ENCODE results near the gene MCF2L. TPM values are rescaled to one million over a fixed set of nuclear protein-coding genes. Genes with fewer than 3 reads are reported as not detected.
"Not testable (repeated sequence)": the region's sequence is repeated elsewhere in the genome, so short reads cannot be mapped to it uniquely, and the experiment has no call there.

MCF2L gene
- total and polyA plus RNA-seq, 4 donors = 46.3 to 136 (median 92.0) TPM

DNA sequence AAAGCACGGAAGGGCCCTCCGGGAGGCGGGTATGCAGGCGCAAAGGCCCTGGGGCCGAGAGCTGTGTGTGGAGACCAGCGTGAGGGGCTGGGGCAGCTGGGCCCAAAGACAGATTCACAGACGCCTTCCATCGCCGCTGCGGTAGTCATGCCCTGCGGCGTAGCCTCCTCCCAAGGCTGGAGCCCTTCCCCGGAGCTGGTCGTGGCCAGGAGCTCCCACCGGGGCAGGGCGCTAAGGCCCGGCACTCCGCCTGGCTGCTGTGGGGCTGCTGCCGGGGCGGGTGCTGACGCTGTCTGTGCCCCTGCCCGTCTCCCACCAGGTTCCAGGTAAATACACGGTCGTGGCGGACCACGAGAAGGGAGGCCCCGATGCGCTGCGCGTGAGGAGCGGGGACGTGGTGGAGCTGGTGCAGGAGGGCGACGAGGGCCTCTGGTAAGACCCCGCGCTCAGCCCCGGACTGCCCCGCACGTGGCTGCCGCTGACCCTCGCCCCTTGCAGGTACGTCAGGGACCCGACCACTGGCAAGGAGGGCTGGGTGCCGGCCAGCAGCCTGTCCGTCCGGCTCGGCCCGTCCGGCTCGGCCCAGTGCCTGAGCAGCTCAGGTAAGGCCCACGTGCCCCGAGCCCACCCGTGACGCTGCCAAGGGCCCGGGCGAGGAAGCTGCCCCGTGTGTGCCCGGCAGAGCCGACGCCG is 127.2 kb downstream of the MCF2L start:
- Histone ChIP-seq H3K27me3 (ENCODE audit: control insufficient read depth, insufficient read depth, low read length) (no peaks in the 10 kb centered on the region), H3K4me3 (ENCODE audit: low read depth, low read length) (no peak overlapping the region), H3K9me3 (ENCODE audit: control insufficient read depth, insufficient read depth, low read length) (no peaks in the 10 kb centered on the region), H3K27ac (ENCODE audit: low read depth, low read length) (no peak overlapping the region), H3K4me1 (ENCODE audit: control insufficient read depth, insufficient read depth, low read length) (peaks cover 28% of the 10 kb centered on the region), H3K36me3 (ENCODE audit: control insufficient read depth, insufficient read depth, low read length) (peaks cover 70% of the 10 kb centered on the region)
- DNase-seq (ENCODE audit: low read depth in 4 of 6, low spot score in 6 of 6) = no peak
- WGBS (ENCODE audit: insufficient coverage) = 95% methylated on average over 61 of the region's 61 CpGs

DNA sequence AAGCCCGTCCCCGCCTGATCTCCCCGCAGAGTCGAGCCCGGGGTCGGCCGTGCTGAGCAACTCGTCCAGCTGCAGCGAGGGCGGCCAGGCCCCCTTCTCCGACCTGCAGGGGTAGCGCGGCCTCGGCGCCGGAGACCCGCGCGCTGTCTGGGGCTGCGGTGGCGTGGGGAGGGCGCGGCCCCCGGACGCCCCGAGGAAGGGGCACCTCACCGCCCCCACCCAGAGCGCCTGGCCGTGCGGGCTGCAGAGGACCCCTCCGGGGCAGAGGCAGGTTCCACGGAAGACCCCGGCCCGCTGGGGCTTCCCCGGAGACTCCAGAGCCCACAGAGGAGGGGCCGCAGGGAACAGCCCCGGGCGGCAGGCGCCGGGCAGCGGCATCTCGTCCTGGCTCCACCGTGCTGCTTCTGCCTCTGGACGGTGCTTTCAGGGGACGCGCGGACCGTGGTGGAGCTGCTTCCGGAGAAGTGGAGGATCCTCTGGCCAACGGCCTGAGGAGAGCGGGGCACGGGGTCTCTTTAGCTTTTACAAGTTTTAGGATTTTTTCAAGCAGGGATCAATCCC is 127.8 kb downstream of the MCF2L start:
- H3K27me3 ChIP-seq (ENCODE audit: control insufficient read depth, insufficient read depth, low read length) = no peaks in the 10 kb centered on the region
- H3K4me3 ChIP-seq (ENCODE audit: low read depth, low read length) = no peak overlapping the region
- H3K27ac ChIP-seq (ENCODE audit: low read depth, low read length) = no peak overlapping the region
- DNase-seq (ENCODE audit: low read depth in 4 of 6, low spot score in 6 of 6) = no peak
- no peaks in the 10 kb centered on the region for H3K9me3 ChIP-seq (ENCODE audit: control insufficient read depth, insufficient read depth, low read length)
- H3K4me1 ChIP-seq (ENCODE audit: control insufficient read depth, insufficient read depth, low read length) = peaks cover 28% of the 10 kb centered on the region
- H3K36me3 ChIP-seq (ENCODE audit: control insufficient read depth, insufficient read depth, low read length) = peaks cover 64% of the 10 kb centered on the region
- WGBS (ENCODE audit: insufficient coverage) = 90% methylated on average over 47 of the region's 52 CpGs

GRCh38 chr13:113097651-113098050 is 128.6 kb downstream of the MCF2L start:
- H3K4me1 ChIP-seq (ENCODE audit: control insufficient read depth, insufficient read depth, low read length) = peaks cover 28% of the 10 kb centered on the region
- no peak overlapping the region for H3K27ac ChIP-seq (ENCODE audit: low read depth, low read length)
- peaks cover 56% of the 10 kb centered on the region for H3K36me3 ChIP-seq (ENCODE audit: control insufficient read depth, insufficient read depth, low read length)
- no peaks in the 10 kb centered on the region for H3K27me3 ChIP-seq (ENCODE audit: control insufficient read depth, insufficient read depth, low read length)
- no peaks in the 10 kb centered on the region for H3K9me3 ChIP-seq (ENCODE audit: control insufficient read depth, insufficient read depth, low read length)
- no peak overlapping the region for H3K4me3 ChIP-seq (ENCODE audit: low read depth, low read length)
- no peak for DNase-seq (ENCODE audit: low read depth in 4 of 6, low spot score in 6 of 6)
- WGBS (ENCODE audit: insufficient coverage) = 67% methylated on average over 1 of the region's 7 CpGs

DNA sequence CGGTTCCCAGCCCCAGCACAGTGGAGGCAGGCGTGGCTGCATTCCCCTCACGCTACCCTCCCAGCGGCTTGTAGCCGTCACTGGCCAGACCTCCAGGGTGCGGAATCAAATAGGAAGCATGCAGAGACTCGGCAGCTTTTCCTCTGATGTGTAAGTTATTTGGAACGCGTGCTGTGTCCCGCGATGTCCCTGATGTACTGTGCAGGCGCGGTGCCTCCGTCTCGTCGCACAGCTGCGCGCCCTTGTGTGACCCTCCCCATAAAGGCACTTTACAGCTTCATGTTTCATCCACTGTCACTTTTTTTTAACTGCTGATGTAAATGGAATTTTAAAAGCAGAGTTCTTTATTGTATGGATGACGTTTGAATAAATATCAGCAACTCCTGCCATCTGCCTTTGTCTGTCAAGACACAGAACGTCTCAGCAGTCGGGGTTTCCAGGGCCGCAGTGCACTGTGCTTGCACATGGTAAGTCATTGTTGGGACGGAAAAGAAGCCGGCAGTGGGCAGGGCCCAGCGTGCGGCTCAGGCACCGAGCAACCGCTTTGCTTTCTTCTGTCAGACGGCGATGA is 129.2 kb downstream of the MCF2L start:
- DNase-seq (ENCODE audit: low read depth in 4 of 6, low spot score in 6 of 6) = peak in 2 of 6 donors; percentile 58 to 65
- H3K4me1 ChIP-seq (ENCODE audit: control insufficient read depth, insufficient read depth, low read length) = peaks cover 23% of the 10 kb centered on the region
- no peak overlapping the region for H3K27ac ChIP-seq (ENCODE audit: low read depth, low read length)
- peaks cover 50% of the 10 kb centered on the region for H3K36me3 ChIP-seq (ENCODE audit: control insufficient read depth, insufficient read depth, low read length)
- WGBS (ENCODE audit: insufficient coverage) = 14% methylated on average over 24 of the region's 30 CpGs
- no peak overlapping the region for H3K4me3 ChIP-seq (ENCODE audit: low read depth, low read length)
- no peaks in the 10 kb centered on the region for H3K9me3 ChIP-seq (ENCODE audit: control insufficient read depth, insufficient read depth, low read length)
- no peaks in the 10 kb centered on the region for H3K27me3 ChIP-seq (ENCODE audit: control insufficient read depth, insufficient read depth, low read length)

DNA sequence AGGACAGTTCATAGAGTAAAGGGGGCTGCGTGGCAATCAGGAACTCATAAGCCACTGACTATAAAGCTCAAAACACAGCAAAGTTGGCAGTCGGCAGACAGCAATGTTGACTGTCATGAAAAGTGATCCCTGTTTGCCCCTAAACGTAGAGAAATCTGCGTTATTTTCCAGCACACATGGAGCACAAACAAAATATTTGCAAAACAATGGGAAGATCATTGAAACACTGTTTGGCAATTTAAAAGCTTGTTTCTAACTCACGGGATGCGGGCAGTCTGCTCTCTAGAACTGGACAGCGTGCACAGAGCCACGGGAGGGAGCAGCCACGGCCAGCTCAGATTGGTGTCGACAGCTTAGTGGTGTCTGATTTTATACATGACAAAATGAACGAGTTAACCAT is 130.1 kb downstream of the MCF2L start:
- DNase-seq (ENCODE audit: low read depth in 4 of 6, low spot score in 6 of 6) = peak in 1 of 6 donors; percentile 25
- no peaks in the 10 kb centered on the region for H3K9me3 ChIP-seq (ENCODE audit: control insufficient read depth, insufficient read depth, low read length)
- H3K27me3 ChIP-seq (ENCODE audit: control insufficient read depth, insufficient read depth, low read length) = no peaks in the 10 kb centered on the region
- H3K4me1 ChIP-seq (ENCODE audit: control insufficient read depth, insufficient read depth, low read length) = peaks cover 17% of the 10 kb centered on the region
- WGBS (ENCODE audit: insufficient coverage) = 76% methylated on average over 8 of the region's 11 CpGs
- H3K4me3 ChIP-seq (ENCODE audit: low read depth, low read length) = no peak overlapping the region
- H3K27ac ChIP-seq (ENCODE audit: low read depth, low read length) = no peak overlapping the region
- peaks cover 42% of the 10 kb centered on the region for H3K36me3 ChIP-seq (ENCODE audit: control insufficient read depth, insufficient read depth, low read length)

GRCh38 chr13:113102302-113102701 is 133.3 kb downstream of the MCF2L start:
- DNase-seq (ENCODE audit: low read depth in 4 of 6, low spot score in 6 of 6); H3K27me3 ChIP-seq (ENCODE audit: control insufficient read depth, insufficient read depth, low read length); H3K27ac ChIP-seq (ENCODE audit: low read depth, low read length); H3K9me3 ChIP-seq (ENCODE audit: control insufficient read depth, insufficient read depth, low read length); H3K4me3 ChIP-seq (ENCODE audit: low read depth, low read length): not testable (repeated sequence)
- Histone ChIP-seq H3K36me3 (ENCODE audit: control insufficient read depth, insufficient read depth, low read length) (peaks cover 11% of the 10 kb centered on the region), H3K4me1 (ENCODE audit: control insufficient read depth, insufficient read depth, low read length) (peaks cover 12% of the 10 kb centered on the region)
- 63% methylated on average over 9 of the region's 10 CpGs for WGBS (ENCODE audit: insufficient coverage)

GRCh38 chr13:113102727-113103126 is 133.7 kb downstream of the MCF2L start:
- Histone ChIP-seq H3K4me1 (ENCODE audit: control insufficient read depth, insufficient read depth, low read length) (peaks cover 10% of the 10 kb centered on the region), H3K9me3 (ENCODE audit: control insufficient read depth, insufficient read depth, low read length) (no peaks in the 10 kb centered on the region), H3K27ac (ENCODE audit: low read depth, low read length) (no peak overlapping the region), H3K36me3 (ENCODE audit: control insufficient read depth, insufficient read depth, low read length) (peaks cover 9% of the 10 kb centered on the region), H3K4me3 (ENCODE audit: low read depth, low read length) (no peak overlapping the region), H3K27me3 (ENCODE audit: control insufficient read depth, insufficient read depth, low read length) (no peaks in the 10 kb centered on the region)
- WGBS (ENCODE audit: insufficient coverage) = 95% methylated on average over 12 of the region's 12 CpGs
- peak in 1 of 6 donors; percentile 16 for DNase-seq (ENCODE audit: low read depth in 4 of 6, low spot score in 6 of 6)

GRCh38 chr13:113103646-113104045 is 134.6 kb downstream of the MCF2L start:
- Histone ChIP-seq H3K4me1 (ENCODE audit: control insufficient read depth, insufficient read depth, low read length) (peaks cover under 1% of the 10 kb centered on the region), H3K9me3 (ENCODE audit: control insufficient read depth, insufficient read depth, low read length) (no peaks in the 10 kb centered on the region), H3K27ac (ENCODE audit: low read depth, low read length) (no peak overlapping the region), H3K4me3 (ENCODE audit: low read depth, low read length) (no peak overlapping the region), H3K36me3 (ENCODE audit: control insufficient read depth, insufficient read depth, low read length) (no peaks in the 10 kb centered on the region), H3K27me3 (ENCODE audit: control insufficient read depth, insufficient read depth, low read length) (no peaks in the 10 kb centered on the region)
- no peak for DNase-seq (ENCODE audit: low read depth in 4 of 6, low spot score in 6 of 6)
- WGBS (ENCODE audit: insufficient coverage) = 86% methylated on average over 6 of the region's 9 CpGs

DNA sequence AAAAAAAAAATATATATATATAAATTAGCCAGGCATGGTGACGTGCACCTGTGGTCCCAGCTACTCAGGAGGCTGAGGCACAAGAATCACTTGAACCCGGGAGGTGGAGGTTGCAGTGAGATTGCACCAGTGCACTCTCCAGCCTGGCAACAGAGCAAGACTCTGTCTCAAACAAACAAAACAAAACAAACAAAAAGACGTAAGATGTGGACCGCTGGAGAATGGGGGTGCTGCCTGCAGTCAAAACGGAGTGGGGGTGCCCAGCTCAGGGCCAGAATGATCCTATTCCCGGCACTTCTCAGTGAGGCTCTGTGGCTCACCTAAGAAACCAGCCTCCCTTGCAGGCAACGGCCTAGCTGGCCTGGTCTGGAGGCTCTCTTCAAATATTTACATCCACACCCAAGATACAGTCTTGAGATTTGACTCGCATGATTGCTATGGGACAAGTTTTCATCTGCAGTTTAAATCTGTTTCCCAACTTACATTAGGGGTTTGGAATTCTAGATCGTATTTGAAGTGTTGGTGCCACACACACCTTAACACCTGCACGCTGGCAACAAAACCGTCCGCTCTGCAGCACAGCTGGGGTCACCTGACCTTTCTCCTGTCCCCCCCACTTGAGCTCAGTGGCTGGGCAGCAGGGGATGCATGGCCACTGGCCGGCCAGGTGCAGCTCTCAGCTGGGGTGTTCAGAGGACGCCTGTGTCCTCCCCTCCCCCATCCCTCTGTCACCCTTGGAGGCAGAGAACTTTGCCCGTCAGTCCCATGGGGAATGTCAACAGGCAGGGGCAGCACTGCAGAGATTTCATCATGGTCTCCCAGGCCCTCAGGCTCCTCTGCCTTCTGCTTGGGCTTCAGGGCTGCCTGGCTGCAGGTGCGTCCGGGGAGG is 136.3 kb downstream of the MCF2L start, which contains the start of gene F7:
F7 (plus strand) TSS at position 760 of the 889 bp plus-strand sequence; CDS start at position 811, 51 bp downstream.
- H3K27me3 ChIP-seq (ENCODE audit: control insufficient read depth, insufficient read depth, low read length) = peaks cover 12% of the 10 kb centered on the region
- no peak within 1 kb of the TSS for H3K27ac ChIP-seq (ENCODE audit: low read depth, low read length)
- H3K4me3 ChIP-seq (ENCODE audit: low read depth, low read length) = no peak within 1 kb of the TSS
- H3K4me1 ChIP-seq (ENCODE audit: control insufficient read depth, insufficient read depth, low read length) = peaks cover 11% of the 10 kb centered on the region
- DNase-seq (ENCODE audit: low read depth in 4 of 6, low spot score in 6 of 6) = no peak
- H3K36me3 ChIP-seq (ENCODE audit: control insufficient read depth, insufficient read depth, low read length) = no peaks in the 10 kb centered on the region
- H3K9me3 ChIP-seq (ENCODE audit: control insufficient read depth, insufficient read depth, low read length) = no peaks in the 10 kb centered on the region
- whole genome bisulfite sequencing (ENCODE audit: insufficient coverage) = 60% methylated on average over 8 of the region's 17 CpGs
